ENCODE data around the gene CAPRIN1. TPM values are rescaled to one million over a fixed set of nuclear protein-coding genes. Genes with fewer than 3 reads are reported as not detected.
"Not testable (repeated sequence)": the region's sequence is repeated elsewhere in the genome, so short reads cannot be mapped to it uniquely, and the experiment has no call there.

CAPRIN1 gene
- total RNA-seq, 4 donors from 2014 or later = 89.6 to 126 (median 103) TPM

- intact Hi-C loops (cut with DNase I; ENCODE audit: low total_unique reads) = no loop called here
- WGBS, 2 donors = 70 to 86% methylated on average over 2 of the region's 2 CpGs
These were observed 11.7 kb downstream of the CAPRIN1 start for GRCh38 chr11:34063061-34063795.

GRCh38 chr11:34064291-34064690, 12.8 kb downstream of the CAPRIN1 start:
- TF ChIP-seq CTCF (IDR thresholded peaks at IDR 0.05) = no peak
- no peak for TF ChIP-seq POLR2A (IDR thresholded peaks at IDR 0.05)
- 94 to 96% methylated on average over 2 of the region's 2 CpGs for WGBS, 2 donors
- no peak for DNase-seq (ENCODE audit: low spot score in 2 of 2)
- no peak overlapping the region for H3K4me3 ChIP-seq (ENCODE audit: low read depth, poor library complexity, severe bottlenecking)
- intact Hi-C loops (cut with DNase I; ENCODE audit: low total_unique reads) = no loop called here

More at GRCh38 chr11:34063061-34063795, 11.7 kb downstream of the CAPRIN1 start:
- no peak overlapping the region for H3K4me3 ChIP-seq (ENCODE audit: low read depth, poor library complexity, severe bottlenecking)
- TF ChIP-seq CTCF (IDR thresholded peaks at IDR 0.05) (no peak), POLR2A (IDR thresholded peaks at IDR 0.05) (no peak)
- DNase-seq (ENCODE audit: low spot score in 2 of 2) = no peak

GRCh38 chr11:34065505-34066203, 14.1 kb downstream of the CAPRIN1 start:
- no peak for TF ChIP-seq CTCF (IDR thresholded peaks at IDR 0.05)
- TF ChIP-seq POLR2A (IDR thresholded peaks at IDR 0.05) = no peak
- no peak overlapping the region for H3K4me3 ChIP-seq (ENCODE audit: low read depth, poor library complexity, severe bottlenecking)
- intact Hi-C loops (cut with DNase I; ENCODE audit: low total_unique reads) = no loop called here
- WGBS, 2 donors = 93 to 94% methylated on average over 6 of the region's 6 CpGs
- DNase-seq (ENCODE audit: low spot score in 2 of 2) = no peak

GRCh38 chr11:34066766-34067165, 15.2 kb downstream of the CAPRIN1 start:
- DNase-seq (ENCODE audit: low spot score in 2 of 2); H3K4me3 ChIP-seq (ENCODE audit: low read depth, poor library complexity, severe bottlenecking); intact Hi-C loops (cut with DNase I; ENCODE audit: low total_unique reads): not testable (repeated sequence)
- WGBS, 2 donors = 87 to 90% methylated on average over 8 of the region's 8 CpGs

- H3K4me3 ChIP-seq (ENCODE audit: low read depth, poor library complexity, severe bottlenecking) = no peak overlapping the region
- no peak for DNase-seq (ENCODE audit: low spot score in 2 of 2)
- intact Hi-C loops (cut with DNase I; ENCODE audit: low total_unique reads) = no loop called here
- WGBS, 2 donors = 87 to 90% methylated on average over 7 of the region's 7 CpGs
- TF ChIP-seq CTCF (IDR thresholded peaks at IDR 0.05) = no peak
- no peak for TF ChIP-seq POLR2A (IDR thresholded peaks at IDR 0.05)
These were observed 16.0 kb downstream of the CAPRIN1 start for GRCh38 chr11:34067383-34068065.

- no peak overlapping the region for H3K4me3 ChIP-seq (ENCODE audit: low read depth, poor library complexity, severe bottlenecking)
- WGBS, 2 donors = 53 to 68% methylated on average over 2 of the region's 2 CpGs
- DNase-seq (ENCODE audit: low spot score in 2 of 2) = no peak
- intact Hi-C loops (cut with DNase I; ENCODE audit: low total_unique reads) = no loop called here
- TF ChIP-seq CTCF (IDR thresholded peaks at IDR 0.05) = no peak
- no peak for TF ChIP-seq POLR2A (IDR thresholded peaks at IDR 0.05)
These were observed 16.6 kb downstream of the CAPRIN1 start for GRCh38 chr11:34068111-34068510.

GRCh38 chr11:34071306-34071705, 19.8 kb downstream of the CAPRIN1 start:
- DNase-seq (ENCODE audit: low spot score in 2 of 2); intact Hi-C loops (cut with DNase I; ENCODE audit: low total_unique reads); H3K4me3 ChIP-seq (ENCODE audit: low read depth, poor library complexity, severe bottlenecking): not testable (repeated sequence)
- 87 to 89% methylated on average over 8 of the region's 8 CpGs for WGBS, 2 donors
